WI38 (cell line): Measurements from ENCODE around the gene GNAL.

Experiments
- H3K4me3 ChIP-seq: 2 replicates; pipeline ENCODE4 v1.5.1; 2011; ENCODE audit warnings: low read depth, mild to moderate bottlenecking, control low read depth, low read length
- TF ChIP-seq, protein P1 (sequence below): IDR thresholded peaks from 2 replicates; pipeline ENCODE4 v1.5.1; 2012; ENCODE audit warnings: low read depth, mild to moderate bottlenecking, control low read depth, low read length

GNAL gene

DNA sequence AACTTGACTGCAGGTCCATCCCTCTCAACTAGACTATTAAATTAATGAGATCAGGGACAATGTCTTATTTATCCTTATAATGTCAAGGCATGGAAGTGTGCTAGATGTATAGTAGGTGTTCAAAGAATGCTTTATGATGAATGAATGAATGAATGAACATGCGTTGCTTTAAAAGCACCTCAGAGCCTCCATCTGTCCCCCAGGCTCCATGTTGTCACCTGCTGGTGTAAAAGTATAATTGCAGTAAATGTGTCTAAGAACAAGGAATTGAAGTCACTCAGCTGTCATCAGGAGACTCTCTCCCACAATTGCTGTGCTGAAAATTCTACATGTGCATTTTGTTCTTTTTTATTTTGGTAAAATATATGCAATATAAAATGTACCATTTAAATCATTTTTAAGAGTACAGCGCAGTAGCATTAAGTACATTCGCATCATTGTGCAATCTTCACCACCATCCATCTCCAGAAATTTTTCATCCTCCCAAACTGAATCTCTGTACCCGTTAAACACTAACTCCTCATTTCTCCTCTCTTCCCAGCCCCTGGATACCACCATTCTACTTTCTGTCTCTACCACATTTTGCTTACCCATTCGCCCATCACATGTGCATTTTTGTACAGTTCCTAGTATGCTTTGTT lies 52.6 kb downstream of the GNAL start:
- TF ChIP-seq, protein P1, sequence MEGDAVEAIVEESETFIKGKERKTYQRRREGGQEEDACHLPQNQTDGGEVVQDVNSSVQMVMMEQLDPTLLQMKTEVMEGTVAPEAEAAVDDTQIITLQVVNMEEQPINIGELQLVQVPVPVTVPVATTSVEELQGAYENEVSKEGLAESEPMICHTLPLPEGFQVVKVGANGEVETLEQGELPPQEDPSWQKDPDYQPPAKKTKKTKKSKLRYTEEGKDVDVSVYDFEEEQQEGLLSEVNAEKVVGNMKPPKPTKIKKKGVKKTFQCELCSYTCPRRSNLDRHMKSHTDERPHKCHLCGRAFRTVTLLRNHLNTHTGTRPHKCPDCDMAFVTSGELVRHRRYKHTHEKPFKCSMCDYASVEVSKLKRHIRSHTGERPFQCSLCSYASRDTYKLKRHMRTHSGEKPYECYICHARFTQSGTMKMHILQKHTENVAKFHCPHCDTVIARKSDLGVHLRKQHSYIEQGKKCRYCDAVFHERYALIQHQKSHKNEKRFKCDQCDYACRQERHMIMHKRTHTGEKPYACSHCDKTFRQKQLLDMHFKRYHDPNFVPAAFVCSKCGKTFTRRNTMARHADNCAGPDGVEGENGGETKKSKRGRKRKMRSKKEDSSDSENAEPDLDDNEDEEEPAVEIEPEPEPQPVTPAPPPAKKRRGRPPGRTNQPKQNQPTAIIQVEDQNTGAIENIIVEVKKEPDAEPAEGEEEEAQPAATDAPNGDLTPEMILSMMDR = peak; percentile 25; the same call in 1 of the 2 replicates
- no peak overlapping the region for H3K4me3 ChIP-seq

DNA sequence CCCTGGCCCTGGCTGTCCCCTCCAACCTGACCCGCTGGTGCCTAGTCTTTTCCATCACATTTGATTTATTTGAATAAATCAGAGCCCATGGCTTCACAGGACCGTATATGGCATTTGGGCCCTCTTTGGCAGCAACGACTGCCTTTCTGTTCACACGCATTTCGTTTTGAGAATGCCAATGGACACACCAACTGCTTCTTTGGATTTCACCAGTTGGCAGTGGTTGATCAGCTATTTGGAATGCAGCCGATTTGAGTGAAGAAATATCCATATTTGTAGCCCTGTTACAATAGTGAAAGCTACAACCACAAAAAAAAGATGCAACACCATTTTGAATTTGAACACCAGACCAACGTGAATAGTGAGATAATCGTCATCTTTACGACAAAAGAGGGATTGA lies 56.5 kb downstream of the GNAL start:
- H3K4me3 ChIP-seq = no peak overlapping the region
- TF ChIP-seq, protein P1 = no peak

DNA sequence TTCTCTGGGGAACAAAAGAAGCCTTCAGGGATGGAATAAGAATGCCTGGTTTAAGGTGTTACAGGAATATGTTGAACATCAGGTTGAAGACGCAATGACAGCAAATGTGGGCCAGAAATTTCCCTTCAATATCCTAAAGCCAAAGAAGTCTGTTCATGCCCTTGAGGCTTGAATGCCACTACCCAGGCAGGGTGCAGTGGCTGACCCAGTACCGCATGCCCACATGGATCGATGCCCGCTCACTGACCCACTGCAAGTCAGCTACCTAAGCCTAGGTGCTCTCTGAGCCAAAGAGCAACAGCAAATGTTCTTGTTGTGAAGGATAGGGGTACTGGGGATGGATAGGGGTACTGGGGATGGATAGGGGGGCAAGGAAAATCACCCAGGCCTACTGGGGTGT lies 58.2 kb downstream of the GNAL start:
- TF ChIP-seq, protein P1 = no peak
- H3K4me3 ChIP-seq = no peak overlapping the region

DNA sequence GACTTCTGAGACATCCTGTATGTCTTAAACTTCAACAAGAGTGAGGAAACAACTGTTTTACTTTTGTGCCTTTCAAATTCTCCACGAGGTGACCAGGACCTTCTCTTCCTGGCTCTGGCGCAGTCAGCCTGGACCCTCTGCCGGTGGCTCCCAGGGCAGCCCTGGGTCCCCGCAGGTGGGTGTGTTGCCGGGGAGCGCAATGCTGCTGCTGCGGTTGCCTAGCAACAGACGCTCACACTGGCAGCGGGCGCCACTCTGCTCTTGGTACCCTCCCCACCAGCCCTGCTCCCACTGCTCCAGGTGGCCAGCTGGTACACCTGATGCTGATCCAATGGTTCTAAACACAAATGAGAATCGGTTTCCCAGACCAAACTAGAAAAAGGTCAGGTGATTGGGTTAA lies 58.7 kb downstream of the GNAL start:
- H3K4me3 ChIP-seq = no peak overlapping the region
- TF ChIP-seq, protein P1 = no peak

DNA sequence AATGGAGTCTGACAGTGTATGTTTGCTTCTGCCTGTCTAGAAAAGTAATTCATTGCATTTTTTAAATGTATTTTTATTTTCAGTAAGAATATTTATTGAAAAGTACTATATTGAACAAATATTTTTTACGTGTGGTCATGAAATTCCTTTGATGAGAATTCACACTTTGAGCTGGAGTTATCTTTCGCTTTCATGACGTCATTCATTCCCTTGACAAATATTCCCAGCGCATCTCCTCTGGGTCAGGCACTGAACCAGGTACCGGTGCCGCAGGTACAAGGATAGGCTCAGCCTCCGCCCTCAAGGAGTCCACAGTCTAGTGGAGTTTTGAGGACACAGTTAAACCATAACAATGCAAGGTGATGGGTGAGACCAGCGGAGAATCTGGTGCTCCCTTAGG lies 60.2 kb downstream of the GNAL start:
- TF ChIP-seq, protein P1 = no peak
- no peak overlapping the region for H3K4me3 ChIP-seq

DNA sequence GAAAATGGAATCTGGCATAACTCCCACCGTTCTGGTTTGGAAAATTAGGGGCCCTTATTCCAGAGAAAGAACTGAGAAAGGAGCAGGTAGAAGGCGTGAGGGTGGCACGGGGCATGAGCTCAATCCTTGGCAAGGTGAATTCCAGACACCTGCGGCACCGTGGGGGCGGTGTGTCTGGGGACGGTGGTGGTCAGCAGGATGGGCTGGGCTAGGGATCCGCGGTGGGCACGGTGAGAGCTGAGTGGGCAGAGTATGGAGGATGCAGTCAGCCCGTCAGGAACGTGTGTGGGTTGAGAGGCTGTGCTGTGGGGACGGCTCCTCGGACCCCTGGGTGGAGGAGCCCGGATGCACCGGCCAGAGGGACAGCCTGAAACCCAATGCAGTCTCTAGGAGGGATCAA lies 61.1 kb downstream of the GNAL start:
- TF ChIP-seq, protein P1 = no peak
- H3K4me3 ChIP-seq = no peak overlapping the region

DNA sequence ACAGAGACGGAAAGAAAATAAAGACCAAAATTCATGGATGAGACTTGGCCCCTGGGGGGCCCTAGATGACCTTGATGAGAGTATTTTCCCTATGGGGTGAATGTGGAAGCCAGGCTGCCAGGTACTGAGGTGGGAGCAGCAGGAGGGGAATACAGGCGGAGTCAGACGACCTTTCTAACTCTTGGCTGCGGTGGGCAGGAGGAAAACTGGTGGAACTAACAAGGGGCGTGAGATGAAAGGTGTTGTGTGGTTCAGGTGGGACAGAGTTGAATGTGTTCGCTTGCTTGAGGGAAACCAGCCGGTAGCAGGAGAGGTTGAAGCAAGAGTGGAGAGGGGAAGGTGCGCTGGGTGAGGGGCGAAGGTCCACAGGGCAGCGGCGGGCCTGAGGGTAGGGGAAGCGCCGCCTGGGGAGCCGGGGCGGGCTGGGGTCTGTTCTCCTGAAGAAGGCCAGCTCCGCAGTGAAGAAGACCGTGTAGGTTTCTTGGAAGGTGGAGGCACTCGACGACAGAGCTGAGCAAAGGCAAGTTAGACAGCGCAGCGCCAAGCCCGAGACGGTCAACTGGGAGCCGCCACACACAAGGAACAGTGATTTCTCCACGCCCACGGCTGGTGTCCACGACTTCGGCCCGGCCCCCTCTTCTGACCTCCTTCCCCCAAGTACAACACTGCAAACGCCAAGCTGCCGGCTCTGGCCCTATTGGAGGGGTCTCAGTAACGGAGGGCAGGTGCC lies 61.7 kb downstream of the GNAL start:
- TF ChIP-seq, protein P1 = no peak
- H3K4me3 ChIP-seq = no peak overlapping the region
